ENCODE results near the gene OST4.
"Not testable (repeated sequence)": the region's sequence is repeated elsewhere in the genome, so short reads cannot be mapped to it uniquely, and the experiment has no call there.

OST4 gene

GRCh38 chr2:27117995-27118524 is 46.6 kb upstream of the OST4 start:
- no peaks in the 10 kb centered on the region for H3K27me3 ChIP-seq (ENCODE audit: insufficient read depth, low read length)
- no peak for TF ChIP-seq EZH2 (IDR thresholded peaks at IDR 0.05; ENCODE audit: borderline replicate concordance, low read length)
- TF ChIP-seq, protein P1, sequence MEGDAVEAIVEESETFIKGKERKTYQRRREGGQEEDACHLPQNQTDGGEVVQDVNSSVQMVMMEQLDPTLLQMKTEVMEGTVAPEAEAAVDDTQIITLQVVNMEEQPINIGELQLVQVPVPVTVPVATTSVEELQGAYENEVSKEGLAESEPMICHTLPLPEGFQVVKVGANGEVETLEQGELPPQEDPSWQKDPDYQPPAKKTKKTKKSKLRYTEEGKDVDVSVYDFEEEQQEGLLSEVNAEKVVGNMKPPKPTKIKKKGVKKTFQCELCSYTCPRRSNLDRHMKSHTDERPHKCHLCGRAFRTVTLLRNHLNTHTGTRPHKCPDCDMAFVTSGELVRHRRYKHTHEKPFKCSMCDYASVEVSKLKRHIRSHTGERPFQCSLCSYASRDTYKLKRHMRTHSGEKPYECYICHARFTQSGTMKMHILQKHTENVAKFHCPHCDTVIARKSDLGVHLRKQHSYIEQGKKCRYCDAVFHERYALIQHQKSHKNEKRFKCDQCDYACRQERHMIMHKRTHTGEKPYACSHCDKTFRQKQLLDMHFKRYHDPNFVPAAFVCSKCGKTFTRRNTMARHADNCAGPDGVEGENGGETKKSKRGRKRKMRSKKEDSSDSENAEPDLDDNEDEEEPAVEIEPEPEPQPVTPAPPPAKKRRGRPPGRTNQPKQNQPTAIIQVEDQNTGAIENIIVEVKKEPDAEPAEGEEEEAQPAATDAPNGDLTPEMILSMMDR (IDR thresholded peaks at IDR 0.05; ENCODE audit: low read length) = no peak
- H3F3A ChIP-seq (ENCODE audit: insufficient read depth, low read length) = no peaks in the 10 kb centered on the region
- no peak overlapping the region for H2AFZ ChIP-seq (ENCODE audit: low read length)
- H3K9me3 ChIP-seq (ENCODE audit: low read length) = no peaks in the 10 kb centered on the region
- peaks cover 15% of the 10 kb centered on the region for H3K4me1 ChIP-seq (ENCODE audit: insufficient read depth, low read length, severe bottlenecking)
- no peaks in the 10 kb centered on the region for H3K36me3 ChIP-seq (ENCODE audit: insufficient read depth, low read length)
- peak overlapping the region; percentile 74 for H3K4me2 ChIP-seq (ENCODE audit: low read length)
- peak overlapping the region; percentile 47; the same call in 1 of the 2 replicates for H3K9ac ChIP-seq (ENCODE audit: low read length)
- H3K4me3 ChIP-seq (ENCODE audit: low read depth, low read length, poor library complexity, severe bottlenecking) = peak overlapping the region; percentile 65
- no peak overlapping the region for H3K27ac ChIP-seq (ENCODE audit: low read depth, low read length, poor library complexity, severe bottlenecking)
- H4K20me1 ChIP-seq (ENCODE audit: insufficient read depth, low read length) = no peaks in the 10 kb centered on the region
- no peaks in the 10 kb centered on the region for H3K79me2 ChIP-seq (ENCODE audit: insufficient read depth, low read length)
- no peaks in the 10 kb centered on the region for H3K9me2 ChIP-seq (ENCODE audit: low read depth, low read length)

DNA sequence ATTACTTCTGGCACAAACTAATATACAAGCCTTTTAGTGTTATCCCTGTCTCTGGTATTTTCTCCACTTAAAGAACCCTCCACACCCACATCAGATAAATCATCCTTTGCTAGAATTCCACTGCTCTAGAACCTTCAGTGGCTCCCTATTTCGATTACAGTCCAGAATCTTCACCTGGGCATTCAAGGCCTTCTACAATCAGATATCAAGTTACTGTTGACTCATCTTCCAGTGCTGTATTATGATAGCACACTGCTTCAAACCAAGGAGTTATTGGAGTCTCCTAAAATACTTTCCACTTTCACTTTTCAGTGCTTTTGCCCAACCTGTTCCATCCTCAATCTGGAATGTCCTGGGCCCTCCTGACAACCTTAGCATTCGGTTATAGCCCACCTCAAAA is 44.1 kb upstream of the OST4 start:
- H3K36me3 ChIP-seq (ENCODE audit: insufficient read depth, low read length) = no peaks in the 10 kb centered on the region; the same call in 1 of the 2 replicates
- no peak overlapping the region for H3K4me2 ChIP-seq (ENCODE audit: low read length)
- H3K27me3 ChIP-seq (ENCODE audit: insufficient read depth, low read length) = no peaks in the 10 kb centered on the region
- no peaks in the 10 kb centered on the region for H3K79me2 ChIP-seq (ENCODE audit: insufficient read depth, low read length)
- no peak overlapping the region for H3K9ac ChIP-seq (ENCODE audit: low read length)
- no peaks in the 10 kb centered on the region for H4K20me1 ChIP-seq (ENCODE audit: insufficient read depth, low read length)
- peaks cover 14% of the 10 kb centered on the region for H3K4me1 ChIP-seq (ENCODE audit: insufficient read depth, low read length, severe bottlenecking)
- no peak for TF ChIP-seq EZH2 (IDR thresholded peaks at IDR 0.05; ENCODE audit: borderline replicate concordance, low read length)
- TF ChIP-seq, protein P1 (IDR thresholded peaks at IDR 0.05; ENCODE audit: low read length) = no peak
- H3K9me3 ChIP-seq (ENCODE audit: low read length) = no peaks in the 10 kb centered on the region
- no peak overlapping the region for H3K27ac ChIP-seq (ENCODE audit: low read depth, low read length, poor library complexity, severe bottlenecking)
- H3K9me2 ChIP-seq (ENCODE audit: low read depth, low read length) = no peaks in the 10 kb centered on the region
- H2AFZ ChIP-seq (ENCODE audit: low read length) = no peak overlapping the region
- H3F3A ChIP-seq (ENCODE audit: insufficient read depth, low read length) = no peaks in the 10 kb centered on the region
- H3K4me3 ChIP-seq (ENCODE audit: low read depth, low read length, poor library complexity, severe bottlenecking) = no peak overlapping the region

GRCh38 chr2:27111392-27112078 is 40.1 kb upstream of the OST4 start:
- H3K9me2 ChIP-seq (ENCODE audit: low read depth, low read length); H3K9me3 ChIP-seq (ENCODE audit: low read length); H3K9ac ChIP-seq (ENCODE audit: low read length); H3K4me2 ChIP-seq (ENCODE audit: low read length); H3K4me1 ChIP-seq (ENCODE audit: insufficient read depth, low read length, severe bottlenecking); H3F3A ChIP-seq (ENCODE audit: insufficient read depth, low read length); H3K36me3 ChIP-seq (ENCODE audit: insufficient read depth, low read length); H3K79me2 ChIP-seq (ENCODE audit: insufficient read depth, low read length); H3K4me3 ChIP-seq (ENCODE audit: low read depth, low read length, poor library complexity, severe bottlenecking); H4K20me1 ChIP-seq (ENCODE audit: insufficient read depth, low read length); H2AFZ ChIP-seq (ENCODE audit: low read length); H3K27ac ChIP-seq (ENCODE audit: low read depth, low read length, poor library complexity, severe bottlenecking); H3K27me3 ChIP-seq (ENCODE audit: insufficient read depth, low read length): not testable (repeated sequence)

DNA sequence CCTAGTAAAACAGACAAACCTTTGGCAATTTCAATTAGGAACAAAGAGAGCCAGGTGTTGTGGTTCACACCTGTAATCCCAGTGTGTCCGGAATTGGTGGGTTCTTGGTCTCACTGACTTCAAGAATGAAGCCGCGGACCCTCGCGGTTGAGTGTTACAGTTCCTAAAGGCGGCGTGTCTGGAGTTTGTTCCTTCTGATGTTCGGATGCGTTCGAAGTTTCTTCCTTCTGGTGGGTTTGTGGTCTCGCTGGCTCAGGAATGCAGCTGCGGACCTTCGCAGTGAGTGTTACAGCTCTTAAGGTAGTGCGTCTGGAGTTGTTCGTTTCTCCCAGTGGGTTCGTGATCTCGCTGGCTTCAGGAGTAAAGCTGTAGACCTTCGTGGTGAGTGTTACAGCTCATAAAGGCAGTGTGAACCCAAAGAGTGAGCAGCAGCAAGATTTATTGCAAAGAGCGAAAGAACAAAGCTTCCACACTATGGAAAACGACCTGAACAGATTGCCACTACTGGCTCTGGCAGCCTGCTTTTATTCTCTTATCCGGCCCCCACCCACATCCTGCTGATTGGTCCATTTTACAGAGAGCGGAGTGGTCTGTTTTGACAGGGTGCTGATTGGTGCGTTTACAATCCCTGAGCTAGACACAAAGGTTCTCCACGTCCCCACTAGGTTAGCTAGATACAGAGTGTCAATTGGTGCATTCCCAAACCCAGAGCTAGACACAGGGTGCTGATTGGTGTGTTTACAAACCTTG is 39.3 kb upstream of the OST4 start:
- not testable (repeated sequence) for H3K27me3 ChIP-seq (ENCODE audit: insufficient read depth, low read length); H3K9ac ChIP-seq (ENCODE audit: low read length)

More for the DNA sequence above, 39.3 kb upstream of the OST4 start:
- H3K9me3 ChIP-seq (ENCODE audit: low read length); H3K4me2 ChIP-seq (ENCODE audit: low read length); H3K9me2 ChIP-seq (ENCODE audit: low read depth, low read length); H3F3A ChIP-seq (ENCODE audit: insufficient read depth, low read length); H3K4me3 ChIP-seq (ENCODE audit: low read depth, low read length, poor library complexity, severe bottlenecking); H3K4me1 ChIP-seq (ENCODE audit: insufficient read depth, low read length, severe bottlenecking); H3K79me2 ChIP-seq (ENCODE audit: insufficient read depth, low read length); H3K27ac ChIP-seq (ENCODE audit: low read depth, low read length, poor library complexity, severe bottlenecking); H2AFZ ChIP-seq (ENCODE audit: low read length); H3K36me3 ChIP-seq (ENCODE audit: insufficient read depth, low read length); H4K20me1 ChIP-seq (ENCODE audit: insufficient read depth, low read length): not testable (repeated sequence)

Measured in OCI-LY1 (cell line).